GM21528 (cell line): ENCODE data around the gene SPART.
"Not testable (repeated sequence)": the region's sequence is repeated elsewhere in the genome, so short reads cannot be mapped to it uniquely, and the experiment has no call there.

Experiments
- ATAC-seq: cut with Tn5 transposase; IDR thresholded peaks from one replicate; pipeline ENCODE4 v1.9.1; 2021; ENCODE audit warnings: mild to moderate bottlenecking, moderate library complexity; ENCODE audit not compliant: unreplicated experiment, low FRiP score

The SPART gene

GRCh38 chr13:36323408-36323807 lies 22.8 kb downstream of the SPART start:
- no peak for ATAC-seq

DNA sequence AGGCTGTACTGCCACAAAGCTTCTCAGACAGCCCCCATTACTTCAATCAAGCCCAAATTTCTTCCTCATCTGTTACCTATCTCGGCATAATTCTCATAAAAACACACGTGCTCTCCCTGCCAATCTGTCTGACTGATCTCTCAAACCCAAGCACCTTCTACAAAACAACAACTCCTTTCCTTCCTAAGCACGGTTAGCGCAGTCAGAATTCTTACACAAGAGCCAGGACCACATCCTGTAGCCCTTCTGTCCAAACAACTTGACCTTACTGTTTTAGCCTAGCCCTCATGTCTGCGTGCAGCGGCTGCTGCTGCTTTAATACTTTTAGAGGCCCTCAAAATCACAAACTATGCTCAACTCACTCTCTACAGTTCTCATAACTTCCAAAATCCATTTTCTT lies 26.4 kb downstream of the SPART start:
- ATAC-seq: not testable (repeated sequence)

DNA sequence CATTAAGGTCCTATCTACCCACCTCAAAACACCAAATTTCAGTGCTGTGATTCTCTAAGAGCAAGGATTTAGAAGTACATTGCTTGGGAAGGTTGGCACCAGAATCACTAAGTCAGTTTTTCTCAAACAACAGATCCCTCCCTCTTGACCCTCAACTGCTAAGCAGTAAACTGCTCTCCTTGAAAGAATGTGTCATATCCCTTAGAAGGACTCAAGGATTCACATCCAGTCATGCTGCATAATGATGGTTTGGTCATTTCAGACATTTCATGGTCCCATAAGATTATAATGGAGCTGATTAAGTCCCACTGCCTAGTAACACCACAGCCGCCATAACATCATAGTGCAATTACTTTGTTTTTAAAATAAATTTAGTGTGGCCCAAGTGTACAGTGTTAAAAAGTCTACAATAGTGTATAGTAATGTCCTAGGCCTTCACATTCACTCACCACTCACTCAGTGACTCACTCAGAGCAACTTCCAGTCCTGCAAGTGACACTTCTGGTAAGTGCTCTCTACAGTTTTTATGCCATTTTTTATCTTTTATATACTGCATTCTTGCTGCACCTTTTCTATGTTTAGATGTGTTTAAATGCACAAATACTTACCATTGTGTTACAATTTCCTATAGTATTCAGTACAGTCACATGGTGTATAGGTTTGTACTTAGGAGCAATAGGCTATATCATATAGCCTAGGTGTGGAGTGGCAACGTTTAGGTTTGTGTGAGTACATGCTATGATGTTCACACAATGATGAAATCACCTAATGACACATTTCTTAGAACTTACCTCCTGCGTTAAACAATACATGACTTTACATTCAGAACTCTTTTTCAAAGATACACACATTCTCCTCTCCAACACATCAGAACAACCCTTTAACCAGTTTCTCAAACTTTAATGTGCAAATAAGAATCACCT lies 32.9 kb downstream of the SPART start:
- ATAC-seq: no peak

DNA sequence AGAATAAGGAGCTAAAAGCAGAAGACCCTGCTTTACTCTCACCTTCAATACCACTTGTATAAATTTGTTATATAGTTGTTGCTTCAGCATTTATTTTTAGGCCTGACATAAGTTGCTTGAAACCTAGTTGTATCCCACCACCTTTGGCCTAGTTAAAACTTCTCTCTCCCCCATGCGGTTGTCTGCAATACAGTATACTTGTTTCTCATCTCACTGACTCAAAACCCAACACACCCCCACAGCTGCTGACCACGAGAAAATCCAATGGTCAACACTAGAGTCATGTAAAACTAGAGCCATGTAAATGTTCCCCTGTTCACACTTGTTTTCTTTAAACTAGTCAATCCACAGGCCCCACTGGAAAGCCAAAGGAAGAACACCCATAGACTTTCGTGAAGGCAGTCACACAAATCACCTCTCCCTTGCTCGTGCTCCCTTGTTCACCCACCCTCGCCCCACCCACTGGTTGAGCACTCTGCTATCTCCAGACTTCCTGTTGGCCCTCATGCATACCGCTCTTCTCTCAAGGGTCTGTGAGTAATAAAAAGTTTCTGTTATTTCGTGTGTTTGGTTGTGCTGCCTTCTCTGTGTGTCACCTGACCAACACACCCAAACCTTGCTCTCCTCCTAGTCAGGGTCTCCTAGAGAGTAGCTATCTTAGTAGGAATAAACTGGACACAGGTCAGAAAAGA lies 35.6 kb downstream of the SPART start:
- no peak for ATAC-seq

DNA sequence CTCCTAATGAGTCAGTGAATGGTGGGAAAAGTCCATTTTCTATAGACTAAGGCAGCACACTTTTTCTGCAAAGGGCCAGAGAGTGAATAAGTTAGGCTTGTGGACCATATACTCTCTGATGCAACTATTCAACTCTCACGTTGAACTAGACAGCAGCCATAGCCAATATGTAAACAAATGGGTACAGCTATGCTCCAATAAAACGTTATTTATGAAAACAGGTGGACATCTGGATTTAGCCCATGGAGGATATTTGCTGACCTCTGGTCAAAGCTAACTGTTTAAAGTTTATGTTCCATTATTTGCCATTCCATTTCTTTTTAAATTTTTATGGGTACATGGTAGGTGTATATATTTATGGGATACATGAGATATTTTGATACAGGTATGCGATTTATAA lies 43.9 kb downstream of the SPART start:
- no peak for ATAC-seq

DNA sequence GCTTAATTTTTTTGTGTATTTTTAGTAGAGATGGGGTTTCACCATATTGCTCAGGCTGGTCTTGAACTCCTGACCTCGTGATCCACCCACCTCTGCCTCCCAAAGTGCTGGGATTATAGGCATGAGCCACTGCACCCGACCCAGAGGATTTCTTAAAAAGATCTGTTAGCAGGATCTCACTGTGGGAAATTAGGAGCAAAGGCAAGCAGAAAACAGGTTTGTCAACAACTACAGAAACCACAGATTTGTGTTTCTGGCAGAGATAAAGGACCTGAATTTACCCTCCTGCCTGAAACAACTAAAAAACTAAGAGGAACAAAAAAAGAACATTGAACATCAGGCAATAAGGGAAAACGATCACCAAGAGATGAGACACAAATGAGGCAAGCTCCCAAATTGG lies 46.7 kb downstream of the SPART start:
- ATAC-seq: not testable (repeated sequence)

- ATAC-seq: no peak
These were observed 47.6 kb downstream of the SPART start for GRCh38 chr13:36298535-36299068.

DNA sequence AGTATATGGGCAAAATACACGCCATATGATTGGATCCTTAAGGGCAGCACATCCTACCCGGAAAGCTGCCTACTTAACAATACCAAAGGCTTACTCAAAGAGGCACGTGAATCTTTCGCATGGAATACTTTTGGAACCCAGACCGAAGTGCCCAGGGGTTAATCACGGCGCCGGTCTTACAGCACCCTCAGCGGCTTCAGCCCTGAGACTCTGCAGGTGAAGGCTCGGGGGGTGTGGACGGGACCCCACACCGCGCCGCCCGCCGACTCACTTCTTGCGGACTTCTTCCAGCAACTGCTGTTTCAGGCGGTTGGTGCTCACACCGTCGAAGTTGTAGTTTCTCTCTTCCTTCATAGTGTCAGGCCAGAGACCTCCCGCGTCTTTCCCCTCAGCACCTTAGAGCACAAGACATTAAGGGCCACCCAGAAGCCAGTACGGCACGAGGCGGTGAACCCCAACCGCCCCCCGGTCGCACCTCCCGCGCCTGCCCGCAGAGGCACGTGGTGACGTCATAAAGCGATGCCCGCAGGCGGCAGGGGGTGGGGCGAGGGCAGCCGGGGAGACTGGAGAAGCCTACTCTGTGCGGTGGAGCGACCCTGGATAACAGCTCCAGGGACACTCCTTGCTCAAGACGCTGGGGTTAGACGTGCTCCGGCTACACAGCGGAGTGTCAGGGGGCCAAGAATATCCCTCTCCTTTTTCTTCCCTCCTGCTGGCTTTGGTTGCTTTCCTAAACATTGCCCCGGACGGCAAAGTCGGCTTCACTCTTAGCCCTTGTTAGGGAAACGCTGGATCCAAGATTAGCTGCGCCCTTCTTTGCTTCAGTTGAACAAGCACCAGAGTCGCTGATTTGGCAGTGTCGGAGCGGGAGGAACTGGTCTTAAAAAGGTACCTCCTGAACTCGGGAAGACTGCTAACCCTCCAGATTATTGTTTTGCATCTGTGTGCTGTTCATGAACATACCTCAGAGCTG lies 48.5 kb downstream of the SPART start, which contains the start of gene CCDC169:
Gene CCDC169 (minus strand): TSS at position 449 of the 973 bp plus-strand sequence. CDS start 95 bp downstream, at position 354.
- ATAC-seq: peak; percentile 63

DNA sequence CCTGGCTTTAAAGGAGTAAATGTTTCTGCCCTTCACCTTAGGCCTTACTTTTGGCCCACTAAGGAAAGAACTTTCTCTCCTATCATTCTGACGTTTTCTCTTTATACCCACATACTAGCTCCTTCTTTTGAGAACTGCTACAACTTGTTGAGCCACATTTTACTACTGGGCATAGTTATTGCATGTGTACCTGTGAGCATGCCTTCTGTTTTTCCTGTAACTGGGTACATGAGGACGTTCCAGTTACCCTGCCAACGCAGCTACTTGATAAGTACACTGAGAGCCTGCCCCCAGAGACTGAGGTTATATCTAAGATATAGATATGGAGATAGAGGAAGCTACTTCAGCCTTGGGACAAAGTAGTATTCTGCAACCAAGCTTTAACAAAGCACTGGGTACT lies 52.1 kb downstream of the SPART start:
- no peak for ATAC-seq

DNA sequence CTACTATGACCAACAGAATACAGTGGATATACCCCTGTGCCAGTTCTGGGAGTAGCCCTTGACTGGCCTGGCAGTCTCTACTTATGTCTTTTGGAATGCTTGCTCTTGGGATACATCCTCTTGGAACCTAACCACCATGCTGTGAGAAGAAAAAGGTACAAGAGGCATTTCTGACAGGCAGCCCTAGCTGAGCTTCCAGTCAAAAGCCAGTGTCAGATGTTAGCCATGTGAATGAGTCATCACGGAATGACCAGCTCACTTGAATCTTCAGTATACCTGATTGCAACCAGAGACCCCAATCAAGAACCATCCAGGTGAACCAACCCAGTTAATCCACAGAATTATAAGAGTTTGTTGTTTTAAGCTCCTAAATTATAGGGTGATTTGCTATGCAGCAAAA lies 52.7 kb downstream of the SPART start:
- no peak for ATAC-seq

DNA sequence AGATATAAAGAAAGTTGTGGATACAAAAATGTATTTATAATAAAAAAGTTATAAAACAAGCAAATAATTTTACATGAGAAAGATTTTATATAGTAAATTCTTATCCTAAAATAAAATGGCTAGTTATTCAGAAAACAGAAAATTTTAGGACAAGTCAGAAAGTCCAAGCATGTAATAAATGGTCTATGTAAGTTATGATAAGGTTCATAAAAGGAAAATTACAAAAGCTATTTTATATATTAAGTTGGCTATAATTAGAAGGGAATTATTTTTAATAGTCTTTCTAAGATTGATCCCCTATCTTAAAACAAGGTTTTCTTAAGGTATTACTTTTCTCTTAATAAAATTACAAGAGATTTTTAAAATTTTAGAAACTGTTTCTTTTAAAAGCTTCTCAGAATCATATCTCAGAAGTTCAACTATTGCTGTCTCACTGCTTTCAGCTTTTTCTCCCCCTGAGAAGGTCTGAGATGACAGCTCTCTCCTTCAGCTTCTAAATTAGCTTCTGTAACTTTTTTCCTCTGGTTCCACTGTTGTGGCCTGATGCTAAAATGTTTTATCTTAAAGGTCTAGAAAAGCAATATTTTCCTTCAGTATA lies 57.3 kb downstream of the SPART start:
- no peak for ATAC-seq

DNA sequence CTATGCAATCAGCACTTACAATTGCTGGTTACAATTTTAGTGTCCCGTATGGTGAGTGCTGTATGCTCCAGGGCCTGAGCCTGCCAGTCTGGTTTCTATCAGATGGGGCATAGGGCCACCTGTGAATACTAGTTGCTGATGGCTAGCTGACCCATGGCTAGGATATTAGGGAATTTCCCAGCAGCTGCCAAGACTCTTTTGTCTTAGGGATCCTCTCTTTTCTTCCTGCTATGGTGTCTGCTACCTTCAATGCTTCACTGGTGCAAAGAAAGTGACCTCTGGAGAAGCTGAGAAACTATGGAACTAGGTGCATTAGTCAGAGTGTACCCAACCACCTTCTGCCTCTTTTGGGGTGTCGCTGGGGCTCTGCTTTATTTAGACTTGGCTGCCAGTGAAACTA lies 60.2 kb downstream of the SPART start:
- no peak for ATAC-seq

GRCh38 chr13:36282821-36283432 lies 63.3 kb downstream of the SPART start:
- no peak for ATAC-seq

- ATAC-seq: no peak
These were observed 70.8 kb downstream of the SPART start for GRCh38 chr13:36275190-36276002.

GRCh38 chr13:36273431-36273830 lies 72.8 kb downstream of the SPART start:
- no peak for ATAC-seq

DNA sequence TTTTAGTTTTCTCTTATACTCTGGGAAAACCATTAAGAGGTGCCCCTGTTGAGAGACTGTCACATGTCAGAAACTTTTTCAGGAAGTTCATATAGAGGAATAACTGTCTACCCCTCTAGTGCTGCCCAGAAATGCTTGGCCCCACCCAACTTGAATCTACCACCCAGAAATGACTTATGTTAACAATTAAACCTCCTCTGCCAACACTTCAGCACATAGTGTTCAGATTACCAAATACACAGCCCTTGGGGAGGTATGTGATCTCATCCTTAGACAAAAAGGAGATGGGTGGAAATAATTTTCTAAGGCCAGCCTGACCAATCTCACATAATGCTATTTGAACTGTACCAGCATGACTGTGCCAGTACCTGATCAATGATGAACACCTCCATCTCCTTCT lies 84.2 kb downstream of the SPART start:
- no peak for ATAC-seq

GRCh38 chr13:36261011-36261410 lies 85.2 kb downstream of the SPART start:
- no peak for ATAC-seq

- ATAC-seq: no peak
These were observed 86.6 kb downstream of the SPART start for GRCh38 chr13:36259361-36260137.
